Testis (tissue), 3 donors: ENCODE data around the gene PPP1R12A. TPM values are rescaled to one million over a fixed set of nuclear protein-coding genes. Genes with fewer than 3 reads are reported as not detected.

Experiments used
- DNase-seq: peaks from one replicate; pipeline ENCODE4 v3.0.0-alpha.2; 2019
- H3K27ac ChIP-seq, 2 donors: fragments of 200-600 bp; sonication (generic); one replicate each; pipeline ENCODE4 v1.5.1; 2019
- H3K27me3 ChIP-seq: fragments of 200-600 bp; sonication (generic); one replicate; pipeline ENCODE4 v1.5.1; 2019
- H3K36me3 ChIP-seq: fragments of 200-600 bp; sonication (generic); one replicate; pipeline ENCODE4 v1.5.1; 2017; ENCODE audit warnings: low read depth; ENCODE audit errors: missing control alignments
- H3K4me1 ChIP-seq: fragments of 200-600 bp; sonication (generic); one replicate; pipeline ENCODE4 v1.5.1; 2019
- H3K4me3 ChIP-seq, 2 donors: fragments of 200-600 bp; sonication (generic); one replicate each; pipeline ENCODE4 v1.5.1; 2017 to 2019
- H3K9me3 ChIP-seq: fragments of 200-600 bp; sonication (generic); one replicate; pipeline ENCODE4 v1.5.1; 2017
- POLR2A ChIP-seq: fragments of 450-650 bp; IDR thresholded peaks from one replicate; pipeline ENCODE4 v1.6.1; 2017; ENCODE audit warnings: antibody characterized with exemption, mild to moderate bottlenecking, moderate library complexity
- WGBS, 2 donors: methylation state at CpG; one replicate each; pipeline ENCODE4 v1.1.5; 2018; 5-methylcytosine and 5-hydroxymethylcytosine counted together
- intact Hi-C: fragments of 100-400 bp; cut with DNase I; formaldehyde crosslinking; loops from one replicate; pipeline ENCODE4 v1.15.1; 2023; ENCODE audit warnings: low total_unique reads
- polyA plus RNA-seq: library from polyadenylated mRNA; stranded (reverse); fragments of 350-450 nt; fragmentation: Illumina TruSeq; extraction: RNeasy Lipid Tissue Mini Kit (QIAGEN cat#74804); gene quantifications from one replicate; pipeline ENCODE4 v1.2.3, GENCODE V29; 2014; ENCODE audit warnings: low read depth, low replicate concordance; ENCODE audit not compliant: insufficient read depth
- total RNA-seq, 2 donors: library from RNA; depleted of rRNA; stranded (reverse); fragments of >200 nt; gene quantifications; one replicate each; pipeline ENCODE4 v1.2.3, GENCODE V29; 2016
- TF ChIP-seq, protein P1 (sequence below), 3 experiments: fragments of 450-650 bp in 2 of 3; fragments of 200-600 bp in 1 of 3; sonication (generic) in 1 of 3; IDR thresholded peaks; one replicate each; pipeline ENCODE4 v1.5.1; 2016 to 2019; ENCODE audit warnings: antibody characterized with exemption in 3 of 3, mild to moderate bottlenecking in 2 of 3, moderate library complexity in 1 of 3

PPP1R12A gene
- total and polyA plus RNA-seq, 3 donors from 2014 or later: 22.4 to 119 (median 113) TPM

GRCh38 chr12:79908366-79908765 lies 26.5 kb downstream of the PPP1R12A start:
- DNase-seq: no peak
- Histone ChIP-seq H3K27me3 (no peaks in the 10 kb centered on the region), H3K27ac (peak overlapping the region in 1 of 2 donors; percentile 9), H3K4me3 (no peak overlapping the region), H3K36me3 (no peaks in the 10 kb centered on the region), H3K4me1 (no peaks in the 10 kb centered on the region), H3K9me3 (no peaks in the 10 kb centered on the region)
- no peak for TF ChIP-seq POLR2A
- TF ChIP-seq, protein P1, sequence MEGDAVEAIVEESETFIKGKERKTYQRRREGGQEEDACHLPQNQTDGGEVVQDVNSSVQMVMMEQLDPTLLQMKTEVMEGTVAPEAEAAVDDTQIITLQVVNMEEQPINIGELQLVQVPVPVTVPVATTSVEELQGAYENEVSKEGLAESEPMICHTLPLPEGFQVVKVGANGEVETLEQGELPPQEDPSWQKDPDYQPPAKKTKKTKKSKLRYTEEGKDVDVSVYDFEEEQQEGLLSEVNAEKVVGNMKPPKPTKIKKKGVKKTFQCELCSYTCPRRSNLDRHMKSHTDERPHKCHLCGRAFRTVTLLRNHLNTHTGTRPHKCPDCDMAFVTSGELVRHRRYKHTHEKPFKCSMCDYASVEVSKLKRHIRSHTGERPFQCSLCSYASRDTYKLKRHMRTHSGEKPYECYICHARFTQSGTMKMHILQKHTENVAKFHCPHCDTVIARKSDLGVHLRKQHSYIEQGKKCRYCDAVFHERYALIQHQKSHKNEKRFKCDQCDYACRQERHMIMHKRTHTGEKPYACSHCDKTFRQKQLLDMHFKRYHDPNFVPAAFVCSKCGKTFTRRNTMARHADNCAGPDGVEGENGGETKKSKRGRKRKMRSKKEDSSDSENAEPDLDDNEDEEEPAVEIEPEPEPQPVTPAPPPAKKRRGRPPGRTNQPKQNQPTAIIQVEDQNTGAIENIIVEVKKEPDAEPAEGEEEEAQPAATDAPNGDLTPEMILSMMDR (IDR thresholded peaks at IDR 0.05): no peak
- intact Hi-C loops: no loop called here

GRCh38 chr12:79901506-79901905 lies 33.4 kb downstream of the PPP1R12A start:
- Histone ChIP-seq H3K4me3 (no peak overlapping the region), H3K27ac (no peak overlapping the region), H3K4me1 (peaks cover 6% of the 10 kb centered on the region), H3K36me3 (no peaks in the 10 kb centered on the region), H3K9me3 (no peaks in the 10 kb centered on the region), H3K27me3 (no peaks in the 10 kb centered on the region)
- TF ChIP-seq POLR2A: no peak
- TF ChIP-seq, protein P1 (IDR thresholded peaks at IDR 0.05): no peak
- DNase-seq: no peak
- WGBS, 2 donors: 69 to 80% methylated on average over 2 of the region's 2 CpGs
- intact Hi-C loops: no loop called here

GRCh38 chr12:79900951-79901350 lies 33.9 kb downstream of the PPP1R12A start:
- WGBS, 2 donors: 29 to 60% methylated on average over 2 of the region's 2 CpGs
- Histone ChIP-seq H3K4me1 (peaks cover 6% of the 10 kb centered on the region), H3K27ac (no peak overlapping the region), H3K9me3 (no peaks in the 10 kb centered on the region), H3K27me3 (no peaks in the 10 kb centered on the region), H3K36me3 (no peaks in the 10 kb centered on the region), H3K4me3 (no peak overlapping the region)
- intact Hi-C loops: no loop called here
- TF ChIP-seq POLR2A: no peak
- TF ChIP-seq, protein P1 (IDR thresholded peaks at IDR 0.05): no peak
- no peak for DNase-seq

DNA sequence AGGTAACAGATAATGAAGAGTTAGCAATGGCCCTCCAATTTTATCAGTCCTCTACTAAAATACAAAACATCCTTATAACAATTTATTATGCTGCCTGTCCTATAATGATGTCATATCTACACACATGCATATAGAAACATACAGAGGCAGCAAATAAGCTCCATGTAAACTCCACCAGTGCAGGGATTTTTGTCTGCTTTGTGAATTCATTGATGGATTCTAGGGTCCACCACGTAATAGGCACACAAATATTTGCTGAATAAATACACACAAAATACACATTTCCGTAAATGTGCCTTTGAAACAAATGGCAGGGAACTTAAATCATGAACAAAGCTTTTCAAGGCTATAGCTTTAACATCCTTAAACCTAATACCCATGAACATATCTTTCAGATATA lies 34.7 kb downstream of the PPP1R12A start:
- no peak for DNase-seq
- no peak overlapping the region for H3K27ac ChIP-seq
- no peaks in the 10 kb centered on the region for H3K27me3 ChIP-seq
- no peaks in the 10 kb centered on the region for H3K9me3 ChIP-seq
- peaks cover 6% of the 10 kb centered on the region for H3K4me1 ChIP-seq
- 95 to 98% methylated on average over 2 of the region's 2 CpGs for WGBS, 2 donors
- H3K36me3 ChIP-seq: no peaks in the 10 kb centered on the region
- intact Hi-C loops: no loop called here
- H3K4me3 ChIP-seq: no peak overlapping the region
- TF ChIP-seq, protein P1 (IDR thresholded peaks at IDR 0.05): no peak
- TF ChIP-seq POLR2A: no peak

DNA sequence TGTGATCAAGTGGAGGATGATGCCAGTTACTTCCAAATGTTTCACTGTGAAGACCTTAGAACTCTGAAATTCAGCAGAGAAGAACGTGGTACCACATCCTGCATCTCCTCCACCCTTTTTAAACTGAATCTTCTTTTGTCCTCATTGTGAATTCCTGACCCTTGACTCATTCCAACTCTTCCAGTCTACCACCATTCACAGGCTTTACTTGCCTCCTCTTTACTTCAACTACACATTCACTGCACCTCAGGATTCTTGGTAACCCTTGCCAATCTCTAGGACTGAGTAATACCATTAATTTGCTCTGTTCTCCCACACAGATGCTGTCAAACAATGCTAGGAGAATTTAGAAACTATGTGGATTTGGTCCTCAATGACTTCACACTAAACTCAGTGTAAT lies 37.3 kb downstream of the PPP1R12A start:
- TF ChIP-seq POLR2A: no peak
- TF ChIP-seq, protein P1 (IDR thresholded peaks at IDR 0.05): no peak
- Histone ChIP-seq H3K36me3 (no peaks in the 10 kb centered on the region), H3K4me3 (no peak overlapping the region), H3K4me1 (peaks cover 13% of the 10 kb centered on the region), H3K27me3 (no peaks in the 10 kb centered on the region), H3K27ac (no peak overlapping the region), H3K9me3 (no peaks in the 10 kb centered on the region)
- no peak for DNase-seq
- intact Hi-C loops: no loop called here
- 62 to 64% methylated on average over 1 of the region's 1 CpG for WGBS, 2 donors
